RWPE2 (cell line): ENCODE data around the gene NPBWR2.

Experiments
- ATAC-seq: fragments of 200-7000 bp; cut with Tn5 transposase; 3 replicates; pipeline ENCODE4 v1.9.1; 2021; ENCODE audit warnings: low read depth
- DNase-seq: peaks from one replicate; pipeline ENCODE4 v3.0.0-alpha.2; 2020; ENCODE audit warnings: low spot score
- H3K27ac ChIP-seq: fragments of 450-650 bp; 2 replicates; pipeline ENCODE4 v1.5.1; 2017; ENCODE audit warnings: mild to moderate bottlenecking; ENCODE audit not compliant: poor library complexity, severe bottlenecking
- H3K27me3 ChIP-seq: fragments of 250-450 bp; sonication (Bioruptor Pico); 2 replicates; pipeline ENCODE4 v1.5.1; 2021; ENCODE audit warnings: mild to moderate bottlenecking, moderate library complexity; ENCODE audit not compliant: insufficient read depth, poor library complexity, severe bottlenecking
- H3K36me3 ChIP-seq: fragments of 250-450 bp; sonication (Bioruptor Pico); 2 replicates; pipeline ENCODE4 v1.5.1; 2020; ENCODE audit warnings: low read depth, mild to moderate bottlenecking, moderate library complexity
- H3K4me1 ChIP-seq: fragments of 250-450 bp; sonication (Bioruptor Pico); 2 replicates; pipeline ENCODE4 v1.5.1; 2021; ENCODE audit warnings: mild to moderate bottlenecking, moderate library complexity; ENCODE audit not compliant: insufficient read depth, poor library complexity, severe bottlenecking
- H3K4me3 ChIP-seq: fragments of 250-450 bp; sonication (Bioruptor Pico); 2 replicates; pipeline ENCODE4 v1.5.1; 2021; ENCODE audit warnings: mild to moderate bottlenecking, moderate library complexity; ENCODE audit not compliant: severe bottlenecking
- H3K9me3 ChIP-seq: fragments of 250-450 bp; sonication (Bioruptor Pico); 2 replicates; pipeline ENCODE4 v1.5.1; 2021; ENCODE audit warnings: mild to moderate bottlenecking, moderate library complexity; ENCODE audit not compliant: severe bottlenecking
- CTCF ChIP-seq: fragments of 450-650 bp; IDR thresholded peaks from one replicate; pipeline ENCODE4 v1.5.1; 2017; ENCODE audit warnings: mild to moderate bottlenecking, moderate library complexity; ENCODE audit not compliant: poor library complexity, severe bottlenecking

The NPBWR2 gene

GRCh38 chr20:64067733-64068307 lies 39.5 kb downstream of the NPBWR2 start:
- ATAC-seq, result no peak
- TF ChIP-seq CTCF, result no peak
- DNase-seq, result no peak
- no peak overlapping the region for H3K27ac ChIP-seq
- no peaks in the 10 kb centered on the region for H3K27me3 ChIP-seq
- no peak overlapping the region for H3K4me3 ChIP-seq
- no peaks in the 10 kb centered on the region for H3K9me3 ChIP-seq
- no peaks in the 10 kb centered on the region for H3K36me3 ChIP-seq
- H3K4me1 ChIP-seq, result peaks cover 30% of the 10 kb centered on the region

GRCh38 chr20:64067005-64067632 lies 40.2 kb downstream of the NPBWR2 start:
- no peaks in the 10 kb centered on the region for H3K9me3 ChIP-seq
- H3K27me3 ChIP-seq, result no peaks in the 10 kb centered on the region
- H3K27ac ChIP-seq, result peak overlapping the region; percentile 62
- no peak for ATAC-seq
- TF ChIP-seq CTCF, result no peak
- no peaks in the 10 kb centered on the region for H3K36me3 ChIP-seq
- H3K4me1 ChIP-seq, result peaks cover 30% of the 10 kb centered on the region
- H3K4me3 ChIP-seq, result no peak overlapping the region
- DNase-seq, result no peak

GRCh38 chr20:64065974-64066343 lies 41.4 kb downstream of the NPBWR2 start:
- DNase-seq (no peak), ATAC-seq (peak; percentile 61)
- Histone ChIP-seq H3K27ac (peak overlapping the region; percentile 62), H3K36me3 (no peaks in the 10 kb centered on the region), H3K4me3 (no peak overlapping the region), H3K27me3 (no peaks in the 10 kb centered on the region), H3K4me1 (peaks cover 30% of the 10 kb centered on the region), H3K9me3 (no peaks in the 10 kb centered on the region)
- no peak for TF ChIP-seq CTCF

- Histone ChIP-seq H3K4me1 (peaks cover 30% of the 10 kb centered on the region), H3K36me3 (no peaks in the 10 kb centered on the region), H3K4me3 (no peak overlapping the region), H3K9me3 (no peaks in the 10 kb centered on the region), H3K27ac (peak overlapping the region; percentile 62), H3K27me3 (no peaks in the 10 kb centered on the region)
- ATAC-seq (no peak), DNase-seq (no peak)
- no peak for TF ChIP-seq CTCF
These were observed 42.0 kb downstream of the NPBWR2 start for GRCh38 chr20:64065062-64065973.
